DMS153 treated with DMSO at 0.1 percent for 48 hours (cell line): ENCODE measurements around the gene CD8B2.
"Not testable (repeated sequence)": the region's sequence is repeated elsewhere in the genome, so short reads cannot be mapped to it uniquely, and the experiment has no call there.

ENCODE experiments used
- DNase-seq: peaks from one replicate; lab custom pipeline; 2025; ENCODE audit not compliant: unreplicated experiment; lab: John Stamatoyannopoulos, UW

Gene CD8B2

GRCh38 chr2:106547164-106547903, 60.2 kb downstream of the CD8B2 start:
- DNase-seq: no peak

- no peak for DNase-seq
Observed at GRCh38 chr2:106551417-106552130, 64.4 kb downstream of the CD8B2 start.

GRCh38 chr2:106552921-106553320, 65.8 kb downstream of the CD8B2 start:
- DNase-seq: no peak

GRCh38 chr2:106553321-106553720, 66.2 kb downstream of the CD8B2 start:
- DNase-seq: no peak

- DNase-seq: no peak
Observed at GRCh38 chr2:106554411-106554810, 67.2 kb downstream of the CD8B2 start.

GRCh38 chr2:106555053-106555452, 67.9 kb downstream of the CD8B2 start:
- no peak for DNase-seq

- DNase-seq: not testable (repeated sequence)
Observed at GRCh38 chr2:106559786-106560185, 72.6 kb downstream of the CD8B2 start.

GRCh38 chr2:106560773-106561172, 73.6 kb downstream of the CD8B2 start:
- DNase-seq: no peak

GRCh38 chr2:106561356-106561755, 74.2 kb downstream of the CD8B2 start:
- DNase-seq: no peak

GRCh38 chr2:106561803-106562202, 74.6 kb downstream of the CD8B2 start:
- DNase-seq: no peak

- no peak for DNase-seq
Observed at GRCh38 chr2:106562268-106563186, 75.4 kb downstream of the CD8B2 start.

GRCh38 chr2:106563195-106563594, 76.0 kb downstream of the CD8B2 start:
- no peak for DNase-seq

- DNase-seq: no peak
Observed at GRCh38 chr2:106565599-106565998, 78.4 kb downstream of the CD8B2 start.

GRCh38 chr2:106566050-106566449, 78.9 kb downstream of the CD8B2 start:
- DNase-seq: no peak

GRCh38 chr2:106566484-106566883, 79.3 kb downstream of the CD8B2 start:
- DNase-seq: not testable (repeated sequence)

GRCh38 chr2:106570316-106570715, 83.2 kb downstream of the CD8B2 start:
- no peak for DNase-seq
